Pons (tissue), 1 donor: ENCODE data around the gene FOXB1.

Experiments used
- DNase-seq: peaks from one replicate; pipeline ENCODE4 v3.0.0-alpha.2; 2016; ENCODE audit warnings: low spot score

The FOXB1 gene

GRCh38 chr15:60004009-60004845, at the start of gene FOXB1:
Gene FOXB1 (plus strand): TSS chr15:60004311. CDS start chr15:60004964, 653 bp downstream.
- no peak for DNase-seq

- no peak for DNase-seq
Measured at GRCh38 chr15:59958288-59958687, 45.8 kb upstream of the FOXB1 start.

- DNase-seq = no peak
Measured at GRCh38 chr15:59960318-59960717, 43.8 kb upstream of the FOXB1 start.

GRCh38 chr15:59963322-59963721, 40.8 kb upstream of the FOXB1 start:
- DNase-seq = no peak

- DNase-seq = no peak
Measured at GRCh38 chr15:59963925-59964324, 40.2 kb upstream of the FOXB1 start.

- DNase-seq = no peak
Measured at GRCh38 chr15:59965741-59966140, 38.4 kb upstream of the FOXB1 start.

- DNase-seq = no peak
Measured at GRCh38 chr15:59966262-59966661, 37.8 kb upstream of the FOXB1 start.

GRCh38 chr15:59968314-59968713, 35.8 kb upstream of the FOXB1 start:
- DNase-seq = no peak

- no peak for DNase-seq
Measured at GRCh38 chr15:59972241-59972640, 31.9 kb upstream of the FOXB1 start.

- no peak for DNase-seq
Measured at GRCh38 chr15:59976480-59977271, 27.4 kb upstream of the FOXB1 start.

GRCh38 chr15:59991834-59992233, 12.3 kb upstream of the FOXB1 start:
- DNase-seq = no peak

GRCh38 chr15:59993041-59993750, 10.9 kb upstream of the FOXB1 start:
- DNase-seq = no peak

GRCh38 chr15:59993950-59994401, 10.1 kb upstream of the FOXB1 start:
- DNase-seq = no peak

GRCh38 chr15:59994526-59994887, 9.6 kb upstream of the FOXB1 start:
- no peak for DNase-seq

GRCh38 chr15:59994888-59995557, 9.1 kb upstream of the FOXB1 start:
- no peak for DNase-seq

GRCh38 chr15:59995568-59996297, 8.4 kb upstream of the FOXB1 start:
- no peak for DNase-seq

- DNase-seq = no peak
Measured at GRCh38 chr15:59996298-59997041, 7.6 kb upstream of the FOXB1 start.

- no peak for DNase-seq
Measured at GRCh38 chr15:59997070-59997701, 6.9 kb upstream of the FOXB1 start.

GRCh38 chr15:59998305-59998949, 5.7 kb upstream of the FOXB1 start:
- no peak for DNase-seq
